ENCODE results near the gene OXNAD1. TPM values are rescaled to one million over a fixed set of nuclear protein-coding genes. Genes with fewer than 3 reads are reported as not detected.

Gene OXNAD1
- total and polyA plus RNA-seq, 4 donors, result 2.4 to 10.3 (median 5.6) TPM

GRCh38 chr3:16251316-16252085, 13.5 kb upstream of the OXNAD1 start:
- no peaks in the 10 kb centered on the region for H3K27me3 ChIP-seq (ENCODE audit: control insufficient read depth in 1 of 2, insufficient read depth in 2 of 2, low read length in 1 of 2)
- no peaks in the 10 kb centered on the region for H3K9me3 ChIP-seq (ENCODE audit: control insufficient read depth, low read length)
- no peaks in the 10 kb centered on the region for H3K36me3 ChIP-seq (ENCODE audit: control insufficient read depth in 1 of 2, insufficient read depth in 2 of 2, low read length in 1 of 2)
- intact Hi-C loops (cut with DNase I), result no loop called here
- 73 to 79% methylated on average over 9 of the region's 9 CpGs for WGBS, 2 donors
- ATAC-seq (ENCODE audit: low FRiP score) (no peak), DNase-seq (no peak)
- H3K27ac ChIP-seq (ENCODE audit: low read depth in 1 of 2, low read length in 2 of 2), result no peak overlapping the region
- H3K4me3 ChIP-seq (ENCODE audit: low read length in 2 of 2), result no peak overlapping the region
- no peaks in the 10 kb centered on the region for H3K4me1 ChIP-seq (ENCODE audit: control insufficient read depth in 1 of 2, insufficient read depth in 2 of 2, low read length in 2 of 2)

DNA sequence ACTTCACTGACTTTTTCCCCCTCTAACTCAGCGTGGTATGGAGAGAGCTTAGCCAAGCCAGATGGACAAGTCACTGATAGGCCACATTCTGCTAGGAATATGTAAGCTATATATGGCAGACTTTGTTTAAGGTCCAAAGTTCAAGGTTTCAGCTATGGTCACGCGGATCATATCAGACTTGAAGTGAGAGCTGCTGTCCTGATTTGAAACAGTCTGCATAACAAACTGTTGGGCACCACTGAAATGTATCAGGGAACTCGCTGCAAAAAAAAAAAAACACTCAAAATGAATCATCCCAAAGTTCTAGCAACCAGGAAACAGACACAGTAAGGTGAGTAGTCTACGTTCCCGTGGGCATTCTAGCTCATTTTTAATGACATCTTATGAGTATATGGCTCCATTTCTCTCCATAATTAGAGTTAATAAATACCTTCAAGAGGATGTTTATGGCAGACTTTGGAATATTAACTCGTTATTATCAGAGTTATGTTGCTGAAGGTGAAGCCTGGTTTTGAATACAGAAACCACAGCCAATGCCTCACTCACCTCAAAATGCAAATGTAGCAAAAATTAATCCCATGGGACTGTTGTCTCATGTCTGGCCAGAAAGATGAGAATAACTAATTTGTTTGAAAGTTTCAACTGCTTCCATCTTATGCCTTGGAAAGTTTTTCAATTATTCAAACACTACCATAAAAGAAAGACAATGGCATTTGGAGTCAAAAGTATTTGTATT, 12.6 kb upstream of the OXNAD1 start:
- WGBS, 2 donors, result 73 to 81% methylated on average over 7 of the region's 7 CpGs
- Histone ChIP-seq H3K36me3 (ENCODE audit: control insufficient read depth in 1 of 2, insufficient read depth in 2 of 2, low read length in 1 of 2) (no peaks in the 10 kb centered on the region), H3K4me3 (ENCODE audit: low read length in 2 of 2) (no peak overlapping the region), H3K27ac (ENCODE audit: low read depth in 1 of 2, low read length in 2 of 2) (no peak overlapping the region), H3K4me1 (ENCODE audit: control insufficient read depth in 1 of 2, insufficient read depth in 2 of 2, low read length in 2 of 2) (no peaks in the 10 kb centered on the region), H3K9me3 (ENCODE audit: control insufficient read depth, low read length) (no peaks in the 10 kb centered on the region), H3K27me3 (ENCODE audit: control insufficient read depth in 1 of 2, insufficient read depth in 2 of 2, low read length in 1 of 2) (no peaks in the 10 kb centered on the region)
- DNase-seq (no peak), ATAC-seq (ENCODE audit: low FRiP score) (no peak)
- intact Hi-C loops (cut with DNase I), result no loop called here

DNA sequence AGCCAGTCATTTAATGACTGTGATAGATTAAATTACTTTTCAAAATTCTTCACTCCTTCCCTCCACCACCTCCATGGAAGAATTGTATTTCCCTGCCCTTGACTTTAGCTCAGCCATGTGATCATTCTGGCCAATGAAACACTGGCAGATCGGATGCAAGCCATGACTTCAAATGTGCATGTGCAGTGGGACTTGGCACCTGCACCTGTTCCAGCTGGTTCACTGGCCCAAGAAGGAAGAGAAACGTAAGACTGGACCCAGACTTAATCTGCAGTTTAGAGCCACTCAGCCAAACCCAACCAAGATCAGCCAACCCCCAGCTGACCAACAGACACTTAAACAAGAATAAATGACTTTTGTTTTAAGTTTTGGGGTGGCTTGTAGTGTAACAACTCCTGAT, 12.0 kb upstream of the OXNAD1 start:
- WGBS, 2 donors, result 45 to 52% methylated on average over 2 of the region's 2 CpGs
- Histone ChIP-seq H3K4me1 (ENCODE audit: control insufficient read depth in 1 of 2, insufficient read depth in 2 of 2, low read length in 2 of 2) (no peaks in the 10 kb centered on the region), H3K36me3 (ENCODE audit: control insufficient read depth in 1 of 2, insufficient read depth in 2 of 2, low read length in 1 of 2) (no peaks in the 10 kb centered on the region), H3K4me3 (ENCODE audit: low read length in 2 of 2) (no peak overlapping the region), H3K27me3 (ENCODE audit: control insufficient read depth in 1 of 2, insufficient read depth in 2 of 2, low read length in 1 of 2) (no peaks in the 10 kb centered on the region), H3K27ac (ENCODE audit: low read depth in 1 of 2, low read length in 2 of 2) (no peak overlapping the region), H3K9me3 (ENCODE audit: control insufficient read depth, low read length) (no peaks in the 10 kb centered on the region)
- DNase-seq, result no peak
- no peak for ATAC-seq (ENCODE audit: low FRiP score)
- intact Hi-C loops (cut with DNase I), result no loop called here

GRCh38 chr3:16253601-16254000, 11.4 kb upstream of the OXNAD1 start:
- H3K27ac ChIP-seq (ENCODE audit: low read depth in 1 of 2, low read length in 2 of 2), result no peak overlapping the region
- H3K27me3 ChIP-seq (ENCODE audit: control insufficient read depth in 1 of 2, insufficient read depth in 2 of 2, low read length in 1 of 2), result no peaks in the 10 kb centered on the region
- H3K36me3 ChIP-seq (ENCODE audit: control insufficient read depth in 1 of 2, insufficient read depth in 2 of 2, low read length in 1 of 2), result no peaks in the 10 kb centered on the region
- intact Hi-C loops (cut with DNase I), result no loop called here
- H3K4me3 ChIP-seq (ENCODE audit: low read length in 2 of 2), result no peak overlapping the region
- H3K4me1 ChIP-seq (ENCODE audit: control insufficient read depth in 1 of 2, insufficient read depth in 2 of 2, low read length in 2 of 2), result no peaks in the 10 kb centered on the region
- DNase-seq (peak in 1 of 2 donors; percentile 73), ATAC-seq (ENCODE audit: low FRiP score) (peak; percentile 86)
- 49 to 58% methylated on average over 7 of the region's 7 CpGs for WGBS, 2 donors
- H3K9me3 ChIP-seq (ENCODE audit: control insufficient read depth, low read length), result no peaks in the 10 kb centered on the region

- H3K36me3 ChIP-seq (ENCODE audit: control insufficient read depth in 1 of 2, insufficient read depth in 2 of 2, low read length in 1 of 2), result no peaks in the 10 kb centered on the region
- no peak for ATAC-seq (ENCODE audit: low FRiP score)
- WGBS, 2 donors, result 84% methylated on average over 5 of the region's 5 CpGs
- no peaks in the 10 kb centered on the region for H3K9me3 ChIP-seq (ENCODE audit: control insufficient read depth, low read length)
- H3K4me3 ChIP-seq (ENCODE audit: low read length in 2 of 2), result no peak overlapping the region
- no peak for DNase-seq
- H3K4me1 ChIP-seq (ENCODE audit: control insufficient read depth in 1 of 2, insufficient read depth in 2 of 2, low read length in 2 of 2), result no peaks in the 10 kb centered on the region
- no peaks in the 10 kb centered on the region for H3K27me3 ChIP-seq (ENCODE audit: control insufficient read depth in 1 of 2, insufficient read depth in 2 of 2, low read length in 1 of 2)
- no peak overlapping the region for H3K27ac ChIP-seq (ENCODE audit: low read depth in 1 of 2, low read length in 2 of 2)
- intact Hi-C loops (cut with DNase I), result no loop called here
Measured at GRCh38 chr3:16254916-16255315, 10.1 kb upstream of the OXNAD1 start.

DNA sequence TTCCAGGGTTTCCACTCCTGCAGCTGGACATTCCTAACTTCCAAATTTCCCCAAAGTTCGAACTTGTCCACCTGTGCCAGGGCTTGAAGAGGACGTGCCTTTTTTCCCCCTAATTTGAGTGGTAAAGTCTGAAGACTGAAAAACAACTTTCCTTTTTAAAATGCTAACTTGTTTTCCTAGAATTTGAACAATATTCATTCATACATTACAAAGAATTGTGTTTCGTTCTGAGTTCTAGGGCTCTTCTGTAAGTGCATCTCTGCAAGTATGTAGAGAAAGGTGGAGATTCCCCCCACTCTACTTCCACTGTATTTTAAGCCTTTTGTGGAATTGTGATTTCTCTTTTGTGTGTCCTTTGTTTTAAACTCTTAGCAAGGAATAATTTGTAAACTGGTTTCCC, 9.7 kb upstream of the OXNAD1 start:
- no peak overlapping the region for H3K4me3 ChIP-seq (ENCODE audit: low read length in 2 of 2)
- H3K36me3 ChIP-seq (ENCODE audit: control insufficient read depth in 1 of 2, insufficient read depth in 2 of 2, low read length in 1 of 2), result no peaks in the 10 kb centered on the region
- H3K27me3 ChIP-seq (ENCODE audit: control insufficient read depth in 1 of 2, insufficient read depth in 2 of 2, low read length in 1 of 2), result no peaks in the 10 kb centered on the region
- ATAC-seq (ENCODE audit: low FRiP score) (no peak), DNase-seq (no peak)
- H3K9me3 ChIP-seq (ENCODE audit: control insufficient read depth, low read length), result no peaks in the 10 kb centered on the region
- no peaks in the 10 kb centered on the region for H3K4me1 ChIP-seq (ENCODE audit: control insufficient read depth in 1 of 2, insufficient read depth in 2 of 2, low read length in 2 of 2)
- intact Hi-C loops (cut with DNase I), result no loop called here
- no peak overlapping the region for H3K27ac ChIP-seq (ENCODE audit: low read depth in 1 of 2, low read length in 2 of 2)
- WGBS, 2 donors, result 76 to 85% methylated on average over 3 of the region's 3 CpGs

- H3K36me3 ChIP-seq (ENCODE audit: control insufficient read depth in 1 of 2, insufficient read depth in 2 of 2, low read length in 1 of 2), result no peaks in the 10 kb centered on the region
- intact Hi-C loops (cut with DNase I), result no loop called here
Measured at GRCh38 chr3:16255726-16256125, 9.3 kb upstream of the OXNAD1 start.

GRCh38 chr3:16257309-16257708, 7.7 kb upstream of the OXNAD1 start:
- no peak for DNase-seq
- intact Hi-C loops (cut with DNase I), result no loop called here
- 86 to 91% methylated on average over 2 of the region's 2 CpGs for WGBS, 2 donors
- H3K36me3 ChIP-seq (ENCODE audit: control insufficient read depth in 1 of 2, insufficient read depth in 2 of 2, low read length in 1 of 2), result no peaks in the 10 kb centered on the region
- no peaks in the 10 kb centered on the region for H3K4me1 ChIP-seq (ENCODE audit: control insufficient read depth in 1 of 2, insufficient read depth in 2 of 2, low read length in 2 of 2)
- H3K27ac ChIP-seq (ENCODE audit: low read depth in 1 of 2, low read length in 2 of 2), result no peak overlapping the region
- no peaks in the 10 kb centered on the region for H3K27me3 ChIP-seq (ENCODE audit: control insufficient read depth in 1 of 2, insufficient read depth in 2 of 2, low read length in 1 of 2)
- no peak overlapping the region for H3K4me3 ChIP-seq (ENCODE audit: low read length in 2 of 2)
- H3K9me3 ChIP-seq (ENCODE audit: control insufficient read depth, low read length), result no peaks in the 10 kb centered on the region
- no peak for ATAC-seq (ENCODE audit: low FRiP score)

More at GRCh38 chr3:16255726-16256125, 9.3 kb upstream of the OXNAD1 start:
- ATAC-seq (ENCODE audit: low FRiP score) (no peak), DNase-seq (no peak)
- H3K27ac ChIP-seq (ENCODE audit: low read depth in 1 of 2, low read length in 2 of 2), result no peak overlapping the region
- 90 to 92% methylated on average over 5 of the region's 5 CpGs for WGBS, 2 donors
- H3K4me3 ChIP-seq (ENCODE audit: low read length in 2 of 2), result no peak overlapping the region
- H3K9me3 ChIP-seq (ENCODE audit: control insufficient read depth, low read length), result no peaks in the 10 kb centered on the region
- H3K4me1 ChIP-seq (ENCODE audit: control insufficient read depth in 1 of 2, insufficient read depth in 2 of 2, low read length in 2 of 2), result no peaks in the 10 kb centered on the region
- H3K27me3 ChIP-seq (ENCODE audit: control insufficient read depth in 1 of 2, insufficient read depth in 2 of 2, low read length in 1 of 2), result no peaks in the 10 kb centered on the region

- Histone ChIP-seq H3K27ac (ENCODE audit: low read depth in 1 of 2, low read length in 2 of 2) (no peak overlapping the region), H3K4me1 (ENCODE audit: control insufficient read depth in 1 of 2, insufficient read depth in 2 of 2, low read length in 2 of 2) (peaks cover 0 to 3% of the 10 kb centered on the region in 2 donors), H3K27me3 (ENCODE audit: control insufficient read depth in 1 of 2, insufficient read depth in 2 of 2, low read length in 1 of 2) (no peaks in the 10 kb centered on the region), H3K36me3 (ENCODE audit: control insufficient read depth in 1 of 2, insufficient read depth in 2 of 2, low read length in 1 of 2) (no peaks in the 10 kb centered on the region), H3K4me3 (ENCODE audit: low read length in 2 of 2) (no peak overlapping the region), H3K9me3 (ENCODE audit: control insufficient read depth, low read length) (no peaks in the 10 kb centered on the region)
- DNase-seq (no peak), ATAC-seq (ENCODE audit: low FRiP score) (no peak)
- intact Hi-C loops (cut with DNase I), result no loop called here
- WGBS, 2 donors, result 38 to 40% methylated on average over 5 of the region's 5 CpGs
Measured at GRCh38 chr3:16258177-16258576, 6.8 kb upstream of the OXNAD1 start.
